Choroid plexus epithelial cell (primary cell): ENCODE data around the gene LRP1B.

Experiments
- DNase-seq: peaks from one replicate; pipeline ENCODE4 v3.0.0-alpha.2; 2010; ENCODE audit warnings: low read depth
- H3K4me3 ChIP-seq: 2 replicates; pipeline ENCODE4 v1.5.1; 2011; ENCODE audit warnings: low read depth, mild to moderate bottlenecking, control low read depth, low read length, moderate library complexity
- CTCF ChIP-seq: conservative IDR thresholded peaks from 2 replicates; pipeline ENCODE4 v1.5.1; 2011; ENCODE audit warnings: low read depth, mild to moderate bottlenecking, control low read depth, inconsistent platforms, low read length, moderate library complexity

Gene LRP1B

GRCh38 chr2:141605163-141605562 is 525.7 kb downstream of the LRP1B start:
- no peak for TF ChIP-seq CTCF
- DNase-seq, result no peak
- no peak overlapping the region for H3K4me3 ChIP-seq

GRCh38 chr2:141601511-141602152 is 529.2 kb downstream of the LRP1B start:
- H3K4me3 ChIP-seq, result no peak overlapping the region
- DNase-seq, result no peak
- no peak for TF ChIP-seq CTCF

GRCh38 chr2:141599721-141600120 is 531.1 kb downstream of the LRP1B start:
- TF ChIP-seq CTCF, result no peak
- no peak overlapping the region for H3K4me3 ChIP-seq
- no peak for DNase-seq

- no peak for TF ChIP-seq CTCF
- DNase-seq, result no peak
- H3K4me3 ChIP-seq, result no peak overlapping the region
These were observed 531.8 kb downstream of the LRP1B start for GRCh38 chr2:141598982-141599381.

GRCh38 chr2:141595316-141595920 is 535.4 kb downstream of the LRP1B start:
- DNase-seq, result no peak
- TF ChIP-seq CTCF, result no peak
- no peak overlapping the region for H3K4me3 ChIP-seq

GRCh38 chr2:141591787-141592186 is 539.0 kb downstream of the LRP1B start:
- no peak for DNase-seq
- no peak overlapping the region for H3K4me3 ChIP-seq
- no peak for TF ChIP-seq CTCF

- no peak for DNase-seq
- no peak overlapping the region for H3K4me3 ChIP-seq
- no peak for TF ChIP-seq CTCF
These were observed 540.2 kb downstream of the LRP1B start for GRCh38 chr2:141590620-141591019.
